SK-N-SH treated with all-trans-retinoic acid at 6 μM for 48 hours (cell line): ENCODE measurements around the gene KIAA1328.

ENCODE experiments used
- CREB5 ChIP-seq: fragments of 250-450 bp; sonication (Bioruptor Pico); IDR thresholded peaks from 2 replicates; pipeline ENCODE4 v1.5.1; 2020; ENCODE audit warnings: low read depth, mild to moderate bottlenecking, moderate library complexity
- CSDC2 ChIP-seq: fragments of 250-450 bp; sonication (Bioruptor Pico); IDR thresholded peaks from 2 replicates; pipeline ENCODE4 v1.5.0; 2020; ENCODE audit warnings: mild to moderate bottlenecking, moderate library complexity
- TOX ChIP-seq: fragments of 250-450 bp; sonication (Bioruptor Pico); IDR thresholded peaks from 2 replicates; pipeline ENCODE4 v1.8.0; 2021; ENCODE audit warnings: mild to moderate bottlenecking, moderate library complexity, borderline replicate concordance
- ZC3H10 ChIP-seq: fragments of 250-450 bp; sonication (Bioruptor Pico); IDR thresholded peaks from 2 replicates; pipeline ENCODE4 v1.5.1; 2021; ENCODE audit warnings: mild to moderate bottlenecking, moderate library complexity
- ZFP3 ChIP-seq: fragments of 250-450 bp; sonication (Bioruptor Pico); IDR thresholded peaks from 2 replicates; pipeline ENCODE4 v1.5.0; 2020; ENCODE audit warnings: mild to moderate bottlenecking, moderate library complexity
- ZFP30 ChIP-seq: fragments of 450-650 bp; formaldehyde crosslinking; IDR thresholded peaks from 2 replicates; pipeline ENCODE4 v1.5.0; 2022; ENCODE audit warnings: mild to moderate bottlenecking, moderate library complexity

GRCh38 chr18:37275237-37275741 lies 446.4 kb downstream of the KIAA1328 start:
- TF ChIP-seq ZC3H10 (no peak), CSDC2 (CRISPR knock-in tag) (no peak), CREB5 (no peak), TOX (CRISPR knock-in tag) (no peak), ZFP3 (CRISPR knock-in tag) (no peak), ZFP30 (CRISPR knock-in tag) (no peak)
